ENCODE results near the gene ZBTB20.

DNA sequence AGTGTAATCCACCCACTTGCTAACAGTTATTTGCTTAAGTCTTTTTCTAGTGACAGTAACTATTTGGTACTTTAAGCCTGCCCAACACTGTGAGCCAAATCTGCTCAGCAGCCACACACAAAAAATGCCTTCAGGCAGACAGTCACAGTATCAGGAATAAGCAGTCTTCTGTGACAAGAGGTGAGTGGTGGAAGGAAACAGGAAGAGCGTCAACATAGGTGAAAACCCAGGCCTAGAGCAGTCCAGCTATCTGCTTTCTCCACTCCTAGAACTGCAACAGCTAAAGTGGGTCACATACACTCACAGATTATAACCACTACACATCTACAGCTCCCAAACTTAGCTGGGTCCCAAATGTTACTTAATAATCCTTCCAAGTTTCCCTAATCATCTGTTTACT, 213.7 kb downstream of the ZBTB20 start:
- TF ChIP-seq, protein P1, sequence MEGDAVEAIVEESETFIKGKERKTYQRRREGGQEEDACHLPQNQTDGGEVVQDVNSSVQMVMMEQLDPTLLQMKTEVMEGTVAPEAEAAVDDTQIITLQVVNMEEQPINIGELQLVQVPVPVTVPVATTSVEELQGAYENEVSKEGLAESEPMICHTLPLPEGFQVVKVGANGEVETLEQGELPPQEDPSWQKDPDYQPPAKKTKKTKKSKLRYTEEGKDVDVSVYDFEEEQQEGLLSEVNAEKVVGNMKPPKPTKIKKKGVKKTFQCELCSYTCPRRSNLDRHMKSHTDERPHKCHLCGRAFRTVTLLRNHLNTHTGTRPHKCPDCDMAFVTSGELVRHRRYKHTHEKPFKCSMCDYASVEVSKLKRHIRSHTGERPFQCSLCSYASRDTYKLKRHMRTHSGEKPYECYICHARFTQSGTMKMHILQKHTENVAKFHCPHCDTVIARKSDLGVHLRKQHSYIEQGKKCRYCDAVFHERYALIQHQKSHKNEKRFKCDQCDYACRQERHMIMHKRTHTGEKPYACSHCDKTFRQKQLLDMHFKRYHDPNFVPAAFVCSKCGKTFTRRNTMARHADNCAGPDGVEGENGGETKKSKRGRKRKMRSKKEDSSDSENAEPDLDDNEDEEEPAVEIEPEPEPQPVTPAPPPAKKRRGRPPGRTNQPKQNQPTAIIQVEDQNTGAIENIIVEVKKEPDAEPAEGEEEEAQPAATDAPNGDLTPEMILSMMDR (IDR thresholded peaks at IDR 0.05; ENCODE audit: insufficient read depth, low read length, poor library complexity, severe bottlenecking): no peak
- TF ChIP-seq EZH2phosphoT487 (conservative IDR thresholded peaks at IDR 0.05; ENCODE audit: low read length): no peak

Measured in SU-DHL-6 (cell line).